OCI-LY7 (cell line): Measurements from ENCODE around the gene SLC44A5.

ENCODE experiments used
- CTCF ChIP-seq: fragments of 200-600 bp; sonication (generic); conservative IDR thresholded peaks from 2 replicates; pipeline ENCODE4 v1.5.1; 2014; ENCODE audit warnings: mild to moderate bottlenecking, antibody characterized with exemption, low read length, moderate library complexity, mixed read lengths
- EZH2phosphoT487 ChIP-seq: fragments of 200-600 bp; sonication (generic); IDR thresholded peaks from 2 replicates; pipeline ENCODE4 v1.6.1; 2018; ENCODE audit warnings: low read depth, borderline replicate concordance, mild to moderate bottlenecking, mixed run types, antibody characterized with exemption, low read length, moderate library complexity, mixed read lengths

GRCh38 chr1:75470448-75470847 is 140.5 kb downstream of the SLC44A5 start:
- TF ChIP-seq CTCF, result no peak
- no peak for TF ChIP-seq EZH2phosphoT487
